Lower leg skin (tissue), 3 donors: ENCODE data around the gene CUZD1.

Experiments used
- POLR2A ChIP-seq, 2 donors: fragments of 450-650 bp; IDR thresholded peaks; one replicate each; pipeline ENCODE4 v1.6.1; 2016 to 2017; ENCODE audit warnings: antibody characterized with exemption in 2 of 2, mild to moderate bottlenecking in 1 of 2, moderate library complexity in 1 of 2
- TF ChIP-seq, protein P1 (sequence below), 3 donors: fragments of 450-650 bp; IDR thresholded peaks; one replicate each; pipeline ENCODE4 v1.5.1; 2016; ENCODE audit warnings: antibody characterized with exemption in 3 of 3, mild to moderate bottlenecking in 3 of 3, moderate library complexity in 2 of 3

DNA sequence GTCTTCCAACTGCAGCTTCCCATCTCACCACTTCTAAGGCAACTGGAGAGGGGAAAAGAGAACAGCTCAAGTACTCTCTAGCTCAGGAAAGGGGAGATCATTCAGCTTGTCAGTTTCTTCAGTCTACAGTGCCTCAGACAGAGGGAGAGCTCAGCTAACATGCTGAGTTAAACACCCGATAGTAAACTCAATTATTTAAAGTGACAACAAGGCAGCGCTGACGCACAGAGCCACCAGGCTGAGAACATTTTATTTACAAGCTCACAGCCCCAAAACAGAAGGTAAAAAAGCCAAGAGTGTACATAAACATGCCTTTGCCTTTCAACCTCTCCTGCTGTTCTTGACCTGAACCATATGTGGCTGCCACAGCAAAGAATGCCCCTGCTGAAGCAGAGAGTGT, 10.1 kb upstream of the CUZD1 start:
- TF ChIP-seq, protein P1, sequence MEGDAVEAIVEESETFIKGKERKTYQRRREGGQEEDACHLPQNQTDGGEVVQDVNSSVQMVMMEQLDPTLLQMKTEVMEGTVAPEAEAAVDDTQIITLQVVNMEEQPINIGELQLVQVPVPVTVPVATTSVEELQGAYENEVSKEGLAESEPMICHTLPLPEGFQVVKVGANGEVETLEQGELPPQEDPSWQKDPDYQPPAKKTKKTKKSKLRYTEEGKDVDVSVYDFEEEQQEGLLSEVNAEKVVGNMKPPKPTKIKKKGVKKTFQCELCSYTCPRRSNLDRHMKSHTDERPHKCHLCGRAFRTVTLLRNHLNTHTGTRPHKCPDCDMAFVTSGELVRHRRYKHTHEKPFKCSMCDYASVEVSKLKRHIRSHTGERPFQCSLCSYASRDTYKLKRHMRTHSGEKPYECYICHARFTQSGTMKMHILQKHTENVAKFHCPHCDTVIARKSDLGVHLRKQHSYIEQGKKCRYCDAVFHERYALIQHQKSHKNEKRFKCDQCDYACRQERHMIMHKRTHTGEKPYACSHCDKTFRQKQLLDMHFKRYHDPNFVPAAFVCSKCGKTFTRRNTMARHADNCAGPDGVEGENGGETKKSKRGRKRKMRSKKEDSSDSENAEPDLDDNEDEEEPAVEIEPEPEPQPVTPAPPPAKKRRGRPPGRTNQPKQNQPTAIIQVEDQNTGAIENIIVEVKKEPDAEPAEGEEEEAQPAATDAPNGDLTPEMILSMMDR (IDR thresholded peaks at IDR 0.05), result no peak
- TF ChIP-seq POLR2A (IDR thresholded peaks at IDR 0.05), result no peak
